Esophagus squamous epithelium (tissue), 4 donors: Measurements from ENCODE around the gene MEA1.

Experiments
- POLR2A ChIP-seq, 4 donors: fragments of 450-650 bp; IDR thresholded peaks; one replicate each; pipeline ENCODE4 v1.6.1; 2017; ENCODE audit warnings: antibody characterized with exemption in 4 of 4, mild to moderate bottlenecking in 4 of 4, moderate library complexity in 3 of 4
- TF ChIP-seq, protein P1 (sequence below), 6 experiments: fragments of 450-650 bp in 4 of 6; fragments of 200-600 bp in 2 of 6; sonication (generic) in 2 of 6; IDR thresholded peaks; one replicate each; pipeline ENCODE4 v1.5.1; 2016 to 2019; ENCODE audit warnings: antibody characterized with exemption in 6 of 6, mild to moderate bottlenecking in 4 of 6, moderate library complexity in 4 of 6

DNA sequence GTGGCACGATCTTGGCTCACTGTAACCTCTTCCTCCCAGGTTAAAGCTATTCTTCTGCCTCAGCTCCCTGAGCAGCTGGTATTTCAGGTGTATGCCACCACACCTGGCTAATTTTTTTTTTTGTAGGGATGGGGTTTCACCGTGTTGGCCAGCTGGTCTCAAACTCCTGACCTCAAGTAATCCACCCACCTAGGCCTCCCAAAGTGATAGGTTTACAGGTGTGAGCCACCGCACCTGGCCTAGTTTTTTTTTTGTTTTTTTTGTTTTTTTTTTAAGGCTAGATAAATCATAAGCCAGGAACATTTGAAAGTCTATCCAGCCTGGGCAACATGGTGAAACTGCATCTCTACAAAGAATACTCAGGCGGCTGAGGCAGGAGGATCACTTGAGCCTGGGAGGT lies 18.6 kb upstream of the MEA1 start:
- TF ChIP-seq, protein P1, sequence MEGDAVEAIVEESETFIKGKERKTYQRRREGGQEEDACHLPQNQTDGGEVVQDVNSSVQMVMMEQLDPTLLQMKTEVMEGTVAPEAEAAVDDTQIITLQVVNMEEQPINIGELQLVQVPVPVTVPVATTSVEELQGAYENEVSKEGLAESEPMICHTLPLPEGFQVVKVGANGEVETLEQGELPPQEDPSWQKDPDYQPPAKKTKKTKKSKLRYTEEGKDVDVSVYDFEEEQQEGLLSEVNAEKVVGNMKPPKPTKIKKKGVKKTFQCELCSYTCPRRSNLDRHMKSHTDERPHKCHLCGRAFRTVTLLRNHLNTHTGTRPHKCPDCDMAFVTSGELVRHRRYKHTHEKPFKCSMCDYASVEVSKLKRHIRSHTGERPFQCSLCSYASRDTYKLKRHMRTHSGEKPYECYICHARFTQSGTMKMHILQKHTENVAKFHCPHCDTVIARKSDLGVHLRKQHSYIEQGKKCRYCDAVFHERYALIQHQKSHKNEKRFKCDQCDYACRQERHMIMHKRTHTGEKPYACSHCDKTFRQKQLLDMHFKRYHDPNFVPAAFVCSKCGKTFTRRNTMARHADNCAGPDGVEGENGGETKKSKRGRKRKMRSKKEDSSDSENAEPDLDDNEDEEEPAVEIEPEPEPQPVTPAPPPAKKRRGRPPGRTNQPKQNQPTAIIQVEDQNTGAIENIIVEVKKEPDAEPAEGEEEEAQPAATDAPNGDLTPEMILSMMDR (IDR thresholded peaks at IDR 0.05), result no peak
- no peak for TF ChIP-seq POLR2A (IDR thresholded peaks at IDR 0.05)
